Colonic mucosa (tissue), 4 donors: Measurements from ENCODE around the gene OVCH2. TPM values are rescaled to one million over a fixed set of nuclear protein-coding genes. Genes with fewer than 3 reads are reported as not detected.

Experiments
- DNase-seq: peaks from one replicate; pipeline ENCODE4 v3.0.0-alpha.2; 2020
- H3K27ac ChIP-seq: fragments of 200-600 bp; one replicate; pipeline ENCODE4 v1.8.0; 2021
- H3K27me3 ChIP-seq: fragments of 200-600 bp; one replicate; pipeline ENCODE4 v1.8.0; 2021
- H3K36me3 ChIP-seq: fragments of 200-600 bp; one replicate; pipeline ENCODE4 v1.8.0; 2021
- H3K4me1 ChIP-seq: fragments of 200-600 bp; one replicate; pipeline ENCODE4 v1.8.0; 2021; ENCODE audit warnings: mild to moderate bottlenecking
- H3K4me3 ChIP-seq: fragments of 200-600 bp; one replicate; pipeline ENCODE4 v1.8.0; 2021
- H3K9ac ChIP-seq, 2 donors: one replicate each; pipeline ENCODE4 v1.7.0; 2013; ENCODE audit warnings: control low read depth in 2 of 2, low read depth in 2 of 2, low read length in 2 of 2
- H3K9me3 ChIP-seq: fragments of 200-600 bp; one replicate; pipeline ENCODE4 v1.8.0; 2021
- intact Hi-C: fragments of 100-400 bp; cut with DNase I; formaldehyde crosslinking; loops from one replicate; pipeline ENCODE4 v1.14.1; 2022
- total RNA-seq, 2 donors: library from RNA; stranded (reverse); fragmentation: NEBNext Ultra II Directional in 1 of 2; extraction: Animal tissue kit (Norgen Biotek cat#: 25700) in 1 of 2; gene quantifications; one replicate each; pipeline ENCODE4 v1.2.1, GENCODE V29; 2021
- TF ChIP-seq, protein P1 (sequence below): fragments of 200-600 bp; IDR thresholded peaks from one replicate; pipeline ENCODE4 v1.8.0; 2022; ENCODE audit warnings: antibody characterized with exemption, mild to moderate bottlenecking
- donor health status: healthy.
- donor health status: DM: no; HTN: no; CAD: no.
- donor health status: DM: no; HTN: no; CAD: no.

Gene OVCH2
- total RNA-seq, 2 donors from 2014 or later: not detected

DNA sequence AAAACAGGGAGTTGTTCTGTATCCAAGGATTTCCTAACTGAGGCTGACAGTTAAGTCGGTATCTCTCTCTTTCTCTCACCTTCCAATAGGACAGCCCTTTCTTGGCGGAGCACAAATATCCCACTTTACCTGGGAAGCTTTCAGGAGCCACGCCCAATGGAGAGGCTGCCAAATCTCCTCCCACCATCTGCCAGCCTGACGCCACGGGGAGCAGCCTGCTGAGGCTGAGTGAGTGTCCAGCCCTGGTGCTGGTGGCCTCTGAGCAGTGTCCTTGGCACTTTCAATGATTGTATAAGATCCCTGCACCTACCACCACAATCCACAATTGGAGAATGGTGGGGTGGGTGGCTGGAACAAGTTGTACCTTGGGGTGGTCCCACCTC lies 66.6 kb downstream of the OVCH2 start:
- no peaks in the 10 kb centered on the region for H3K36me3 ChIP-seq
- intact Hi-C loops: no loop called here

More for the DNA sequence above, 66.6 kb downstream of the OVCH2 start:
- Histone ChIP-seq H3K4me1 (peaks cover 14% of the 10 kb centered on the region), H3K27me3 (no peaks in the 10 kb centered on the region), H3K9me3 (no peaks in the 10 kb centered on the region), H3K4me3 (no peak overlapping the region), H3K27ac (peak overlapping the region; percentile 67), H3K9ac (no peak overlapping the region)
- TF ChIP-seq, protein P1, sequence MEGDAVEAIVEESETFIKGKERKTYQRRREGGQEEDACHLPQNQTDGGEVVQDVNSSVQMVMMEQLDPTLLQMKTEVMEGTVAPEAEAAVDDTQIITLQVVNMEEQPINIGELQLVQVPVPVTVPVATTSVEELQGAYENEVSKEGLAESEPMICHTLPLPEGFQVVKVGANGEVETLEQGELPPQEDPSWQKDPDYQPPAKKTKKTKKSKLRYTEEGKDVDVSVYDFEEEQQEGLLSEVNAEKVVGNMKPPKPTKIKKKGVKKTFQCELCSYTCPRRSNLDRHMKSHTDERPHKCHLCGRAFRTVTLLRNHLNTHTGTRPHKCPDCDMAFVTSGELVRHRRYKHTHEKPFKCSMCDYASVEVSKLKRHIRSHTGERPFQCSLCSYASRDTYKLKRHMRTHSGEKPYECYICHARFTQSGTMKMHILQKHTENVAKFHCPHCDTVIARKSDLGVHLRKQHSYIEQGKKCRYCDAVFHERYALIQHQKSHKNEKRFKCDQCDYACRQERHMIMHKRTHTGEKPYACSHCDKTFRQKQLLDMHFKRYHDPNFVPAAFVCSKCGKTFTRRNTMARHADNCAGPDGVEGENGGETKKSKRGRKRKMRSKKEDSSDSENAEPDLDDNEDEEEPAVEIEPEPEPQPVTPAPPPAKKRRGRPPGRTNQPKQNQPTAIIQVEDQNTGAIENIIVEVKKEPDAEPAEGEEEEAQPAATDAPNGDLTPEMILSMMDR: no peak
- peak; percentile 88 for DNase-seq

Other genes starting within 250 kb of the OVCH2 start
- 1 to 10 TPM; 2.8 to 4.5 TPM for gene OLFML1, start 221.0 kb downstream of the OVCH2 start, total RNA-seq
- 10 to 100 TPM; 54.0 to 67.9 TPM for gene PPFIBP2, start 192.5 kb downstream of the OVCH2 start, total RNA-seq
- 1 to 10 TPM; 7.4 to 7.5 TPM for gene CYB5R2, start 33.0 kb downstream of the OVCH2 start, total RNA-seq
- gene OR5P2, start 90.5 kb upstream of the OVCH2 start, total RNA-seq: not detected
- not detected for gene OR5P3, start 124.4 kb upstream of the OVCH2 start, total RNA-seq
- gene OR10A6, start 224.8 kb upstream of the OVCH2 start, total RNA-seq: not detected
- not detected for gene OR10A3, start 235.2 kb upstream of the OVCH2 start, total RNA-seq